ENCODE measurements around the gene NT5C2.
"Not testable (repeated sequence)": the region's sequence is repeated elsewhere in the genome, so short reads cannot be mapped to it uniquely, and the experiment has no call there.

The NT5C2 gene

GRCh38 chr10:103149991-103150622, 43.0 kb downstream of the NT5C2 start:
- no peak overlapping the region for H3K4me3 ChIP-seq (ENCODE audit: low read depth in 1 of 2, low read length in 2 of 2)
- no peaks in the 10 kb centered on the region for H3K9me3 ChIP-seq (ENCODE audit: control insufficient read depth in 1 of 2, low read length in 2 of 2)
- H3K36me3 ChIP-seq (ENCODE audit: control insufficient read depth in 1 of 2, insufficient read depth in 2 of 2, low read length in 2 of 2): no peaks in the 10 kb centered on the region
- peaks cover 0 to 10% of the 10 kb centered on the region in 2 donors for H3K4me1 ChIP-seq (ENCODE audit: control insufficient read depth in 1 of 2, insufficient read depth in 2 of 2, low read length in 2 of 2)
- no peak overlapping the region for H3K9ac ChIP-seq (ENCODE audit: low read depth in 1 of 2, low read length in 2 of 2)
- H3K27me3 ChIP-seq (ENCODE audit: control insufficient read depth in 1 of 2, insufficient read depth in 2 of 2, low read length in 2 of 2): no peaks in the 10 kb centered on the region
- no peak overlapping the region for H3K27ac ChIP-seq (ENCODE audit: low read depth, low read length)

DNA sequence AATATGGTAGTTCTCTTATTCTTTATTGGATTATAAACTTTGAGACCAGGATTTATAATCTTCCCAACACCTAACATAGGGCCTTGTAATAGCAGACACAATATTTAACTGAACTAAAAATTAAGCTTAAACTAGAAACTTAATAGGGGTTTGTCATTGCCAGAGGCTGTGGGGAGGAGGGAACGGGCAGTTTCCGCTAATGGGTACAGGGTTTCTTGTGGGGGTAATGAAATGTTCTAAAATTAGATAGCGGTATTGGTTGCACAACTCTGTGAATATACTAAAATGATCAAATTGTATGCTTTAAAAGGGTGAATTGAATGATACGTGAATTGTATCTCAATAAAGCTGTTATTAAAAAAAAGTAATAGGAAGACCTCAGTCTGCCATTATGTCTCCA, 45.4 kb downstream of the NT5C2 start:
- peaks cover 0 to 5% of the 10 kb centered on the region in 2 donors for H3K4me1 ChIP-seq (ENCODE audit: control insufficient read depth in 1 of 2, insufficient read depth in 2 of 2, low read length in 2 of 2)

GRCh38 chr10:103145860-103146466, 47.1 kb downstream of the NT5C2 start:
- Histone ChIP-seq H3K9ac (ENCODE audit: low read depth in 1 of 2, low read length in 2 of 2) (no peak overlapping the region), H3K4me1 (ENCODE audit: control insufficient read depth in 1 of 2, insufficient read depth in 2 of 2, low read length in 2 of 2) (peaks cover 0 to 5% of the 10 kb centered on the region in 2 donors), H3K9me3 (ENCODE audit: control insufficient read depth in 1 of 2, low read length in 2 of 2) (no peaks in the 10 kb centered on the region), H3K27ac (ENCODE audit: low read depth, low read length) (no peak overlapping the region), H3K4me3 (ENCODE audit: low read depth in 1 of 2, low read length in 2 of 2) (no peak overlapping the region), H3K36me3 (ENCODE audit: control insufficient read depth in 1 of 2, insufficient read depth in 2 of 2, low read length in 2 of 2) (peaks cover 0 to 2% of the 10 kb centered on the region in 2 donors), H3K27me3 (ENCODE audit: control insufficient read depth in 1 of 2, insufficient read depth in 2 of 2, low read length in 2 of 2) (no peaks in the 10 kb centered on the region)

More for the DNA sequence above, 45.4 kb downstream of the NT5C2 start:
- H3K27me3 ChIP-seq (ENCODE audit: control insufficient read depth in 1 of 2, insufficient read depth in 2 of 2, low read length in 2 of 2): no peaks in the 10 kb centered on the region
- H3K9me3 ChIP-seq (ENCODE audit: control insufficient read depth in 1 of 2, low read length in 2 of 2): no peaks in the 10 kb centered on the region
- H3K9ac ChIP-seq (ENCODE audit: low read depth in 1 of 2, low read length in 2 of 2): no peak overlapping the region
- H3K4me3 ChIP-seq (ENCODE audit: low read depth in 1 of 2, low read length in 2 of 2): no peak overlapping the region
- H3K36me3 ChIP-seq (ENCODE audit: control insufficient read depth in 1 of 2, insufficient read depth in 2 of 2, low read length in 2 of 2): no peaks in the 10 kb centered on the region
- H3K27ac ChIP-seq (ENCODE audit: low read depth, low read length): no peak overlapping the region

GRCh38 chr10:103145046-103145445, 48.0 kb downstream of the NT5C2 start:
- H3K27me3 ChIP-seq (ENCODE audit: control insufficient read depth in 1 of 2, insufficient read depth in 2 of 2, low read length in 2 of 2): no peaks in the 10 kb centered on the region
- H3K27ac ChIP-seq (ENCODE audit: low read depth, low read length): no peak overlapping the region
- H3K9me3 ChIP-seq (ENCODE audit: control insufficient read depth in 1 of 2, low read length in 2 of 2): no peaks in the 10 kb centered on the region
- peaks cover 0 to 10% of the 10 kb centered on the region in 2 donors for H3K36me3 ChIP-seq (ENCODE audit: control insufficient read depth in 1 of 2, insufficient read depth in 2 of 2, low read length in 2 of 2)
- no peak overlapping the region for H3K9ac ChIP-seq (ENCODE audit: low read depth in 1 of 2, low read length in 2 of 2)
- no peak overlapping the region for H3K4me3 ChIP-seq (ENCODE audit: low read depth in 1 of 2, low read length in 2 of 2)
- peaks cover 0 to 5% of the 10 kb centered on the region in 2 donors for H3K4me1 ChIP-seq (ENCODE audit: control insufficient read depth in 1 of 2, insufficient read depth in 2 of 2, low read length in 2 of 2)

GRCh38 chr10:103144041-103144440, 49.0 kb downstream of the NT5C2 start:
- Histone ChIP-seq H3K4me1 (ENCODE audit: control insufficient read depth in 1 of 2, insufficient read depth in 2 of 2, low read length in 2 of 2) (peaks cover 0 to 5% of the 10 kb centered on the region in 2 donors), H3K36me3 (ENCODE audit: control insufficient read depth in 1 of 2, insufficient read depth in 2 of 2, low read length in 2 of 2) (peaks cover 0 to 11% of the 10 kb centered on the region in 2 donors), H3K9ac (ENCODE audit: low read depth in 1 of 2, low read length in 2 of 2) (no peak overlapping the region), H3K9me3 (ENCODE audit: control insufficient read depth in 1 of 2, low read length in 2 of 2) (no peaks in the 10 kb centered on the region), H3K27me3 (ENCODE audit: control insufficient read depth in 1 of 2, insufficient read depth in 2 of 2, low read length in 2 of 2) (no peaks in the 10 kb centered on the region), H3K4me3 (ENCODE audit: low read depth in 1 of 2, low read length in 2 of 2) (no peak overlapping the region), H3K27ac (ENCODE audit: low read depth, low read length) (no peak overlapping the region)

DNA sequence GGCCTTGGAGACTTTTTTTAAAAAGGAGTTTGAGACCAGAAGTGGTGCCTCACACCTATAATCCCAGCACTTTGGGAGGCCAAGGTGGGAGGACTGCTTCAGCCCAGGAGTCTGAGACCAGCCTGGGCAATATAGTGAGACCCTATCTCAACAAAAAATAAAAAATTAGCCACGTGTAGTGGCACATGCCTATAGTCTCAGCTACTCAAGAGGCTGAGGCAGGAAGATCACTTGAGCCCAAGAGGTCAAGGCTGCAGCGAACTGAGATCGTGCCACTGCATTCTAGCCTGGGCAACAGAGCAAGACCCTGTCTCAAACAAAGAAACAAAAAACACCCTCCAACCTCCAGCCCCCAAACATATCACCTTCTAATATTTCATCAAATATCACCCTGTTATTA, 49.4 kb downstream of the NT5C2 start:
- not testable (repeated sequence) for H3K27ac ChIP-seq (ENCODE audit: low read depth, low read length); H3K4me1 ChIP-seq (ENCODE audit: control insufficient read depth in 1 of 2, insufficient read depth in 2 of 2, low read length in 2 of 2); H3K4me3 ChIP-seq (ENCODE audit: low read depth in 1 of 2, low read length in 2 of 2); H3K9me3 ChIP-seq (ENCODE audit: control insufficient read depth in 1 of 2, low read length in 2 of 2); H3K27me3 ChIP-seq (ENCODE audit: control insufficient read depth in 1 of 2, insufficient read depth in 2 of 2, low read length in 2 of 2); H3K9ac ChIP-seq (ENCODE audit: low read depth in 1 of 2, low read length in 2 of 2)
- H3K36me3 ChIP-seq (ENCODE audit: control insufficient read depth in 1 of 2, insufficient read depth in 2 of 2, low read length in 2 of 2): peaks cover 0 to 12% of the 10 kb centered on the region in 2 donors

- Histone ChIP-seq H3K4me1 (ENCODE audit: control insufficient read depth in 1 of 2, insufficient read depth in 2 of 2, low read length in 2 of 2) (peaks cover 0 to 5% of the 10 kb centered on the region in 2 donors), H3K27me3 (ENCODE audit: control insufficient read depth in 1 of 2, insufficient read depth in 2 of 2, low read length in 2 of 2) (no peaks in the 10 kb centered on the region), H3K27ac (ENCODE audit: low read depth, low read length) (no peak overlapping the region), H3K4me3 (ENCODE audit: low read depth in 1 of 2, low read length in 2 of 2) (no peak overlapping the region), H3K36me3 (ENCODE audit: control insufficient read depth in 1 of 2, insufficient read depth in 2 of 2, low read length in 2 of 2) (peaks cover 2 to 23% of the 10 kb centered on the region in 2 donors), H3K9me3 (ENCODE audit: control insufficient read depth in 1 of 2, low read length in 2 of 2) (no peaks in the 10 kb centered on the region), H3K9ac (ENCODE audit: low read depth in 1 of 2, low read length in 2 of 2) (no peak overlapping the region)
These were observed 51.1 kb downstream of the NT5C2 start for GRCh38 chr10:103141950-103142349.

DNA sequence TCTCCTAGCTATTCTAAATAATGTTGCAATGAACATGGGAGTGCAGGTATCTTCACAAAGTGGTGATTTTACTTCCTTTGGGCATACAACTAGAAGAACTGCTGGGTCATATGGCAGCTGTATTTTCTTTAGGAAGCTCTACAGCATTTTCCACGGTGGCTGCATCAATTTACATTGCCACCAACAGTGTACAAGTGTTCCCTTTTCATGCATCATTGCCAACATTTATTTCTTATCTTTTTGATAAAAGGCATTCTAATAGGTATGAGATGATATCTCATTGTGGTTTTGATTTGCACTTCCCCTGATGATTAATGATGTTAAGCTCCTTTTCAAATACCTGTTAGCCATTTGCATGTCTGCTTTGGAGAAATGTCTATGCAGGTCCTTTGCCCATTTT, 52.6 kb downstream of the NT5C2 start:
- Histone ChIP-seq H3K4me3 (ENCODE audit: low read depth in 1 of 2, low read length in 2 of 2) (no peak overlapping the region), H3K4me1 (ENCODE audit: control insufficient read depth in 1 of 2, insufficient read depth in 2 of 2, low read length in 2 of 2) (no peaks in the 10 kb centered on the region), H3K9me3 (ENCODE audit: control insufficient read depth in 1 of 2, low read length in 2 of 2) (no peaks in the 10 kb centered on the region), H3K9ac (ENCODE audit: low read depth in 1 of 2, low read length in 2 of 2) (no peak overlapping the region), H3K27ac (ENCODE audit: low read depth, low read length) (no peak overlapping the region), H3K36me3 (ENCODE audit: control insufficient read depth in 1 of 2, insufficient read depth in 2 of 2, low read length in 2 of 2) (peaks cover 2 to 23% of the 10 kb centered on the region in 2 donors), H3K27me3 (ENCODE audit: control insufficient read depth in 1 of 2, insufficient read depth in 2 of 2, low read length in 2 of 2) (no peaks in the 10 kb centered on the region)

DNA sequence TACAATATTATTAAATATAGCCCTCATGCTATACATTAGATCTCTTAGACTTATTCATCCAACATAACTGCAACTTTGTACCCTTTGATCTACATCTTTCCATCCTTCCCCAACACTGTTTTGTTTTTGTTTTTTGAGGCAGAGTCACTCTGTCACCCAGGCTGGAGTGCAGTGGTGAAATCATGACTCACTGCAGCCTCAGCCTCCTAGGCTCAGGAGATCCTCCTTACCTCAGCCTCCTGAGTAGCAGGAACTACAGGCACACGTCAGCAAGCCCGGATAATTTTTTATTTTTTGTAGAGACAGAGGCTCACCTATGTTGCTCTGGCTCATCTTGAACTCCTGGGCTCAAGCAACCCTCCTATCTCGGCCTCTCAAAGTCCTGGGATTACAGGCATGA, 53.3 kb downstream of the NT5C2 start:
- no peak overlapping the region for H3K4me3 ChIP-seq (ENCODE audit: low read depth in 1 of 2, low read length in 2 of 2)
- no peak overlapping the region for H3K9ac ChIP-seq (ENCODE audit: low read depth in 1 of 2, low read length in 2 of 2)
- no peaks in the 10 kb centered on the region for H3K27me3 ChIP-seq (ENCODE audit: control insufficient read depth in 1 of 2, insufficient read depth in 2 of 2, low read length in 2 of 2)
- no peak overlapping the region for H3K27ac ChIP-seq (ENCODE audit: low read depth, low read length)
- no peaks in the 10 kb centered on the region for H3K9me3 ChIP-seq (ENCODE audit: control insufficient read depth in 1 of 2, low read length in 2 of 2)
- peaks cover 2 to 23% of the 10 kb centered on the region in 2 donors for H3K36me3 ChIP-seq (ENCODE audit: control insufficient read depth in 1 of 2, insufficient read depth in 2 of 2, low read length in 2 of 2)
- H3K4me1 ChIP-seq (ENCODE audit: control insufficient read depth in 1 of 2, insufficient read depth in 2 of 2, low read length in 2 of 2): no peaks in the 10 kb centered on the region

DNA sequence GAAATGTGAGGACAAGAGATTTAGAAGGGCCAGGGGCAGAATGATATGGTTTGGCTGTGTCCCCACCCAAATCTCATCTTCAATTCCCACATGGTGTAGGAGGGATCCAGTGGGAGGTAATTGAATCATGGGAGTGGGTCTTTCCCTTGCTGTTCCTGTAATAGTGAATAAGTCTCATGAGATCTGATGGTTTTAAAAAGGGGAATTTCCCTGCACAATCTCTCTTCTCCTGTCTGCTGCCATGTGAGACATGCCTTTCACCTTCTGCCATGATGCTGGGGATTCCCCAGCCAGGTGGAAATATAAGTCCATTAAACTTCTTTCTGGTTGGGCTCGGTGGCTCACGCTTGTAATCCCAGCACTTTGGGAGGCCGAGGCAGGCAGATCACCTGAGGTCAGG, 57.9 kb downstream of the NT5C2 start:
- H3K4me3 ChIP-seq (ENCODE audit: low read depth in 1 of 2, low read length in 2 of 2); H3K27ac ChIP-seq (ENCODE audit: low read depth, low read length); H3K9me3 ChIP-seq (ENCODE audit: control insufficient read depth in 1 of 2, low read length in 2 of 2); H3K9ac ChIP-seq (ENCODE audit: low read depth in 1 of 2, low read length in 2 of 2); H3K27me3 ChIP-seq (ENCODE audit: control insufficient read depth in 1 of 2, insufficient read depth in 2 of 2, low read length in 2 of 2); H3K4me1 ChIP-seq (ENCODE audit: control insufficient read depth in 1 of 2, insufficient read depth in 2 of 2, low read length in 2 of 2): not testable (repeated sequence)
- H3K36me3 ChIP-seq (ENCODE audit: control insufficient read depth in 1 of 2, insufficient read depth in 2 of 2, low read length in 2 of 2): peaks cover 2 to 25% of the 10 kb centered on the region in 2 donors
